Measurements from ENCODE around the gene TNFRSF21. TPM values are rescaled to one million over a fixed set of nuclear protein-coding genes. Genes with fewer than 3 reads are reported as not detected.

The TNFRSF21 gene
- total RNA-seq, 1 donor: 1.4 TPM

- no peak overlapping the region for H2AFZ ChIP-seq (ENCODE audit: low read length)
- no peak overlapping the region for H3K27ac ChIP-seq (ENCODE audit: low read depth, low read length)
- TF ChIP-seq CTCF (IDR thresholded peaks at IDR 0.05; ENCODE audit: extremely low read depth, low read depth, low read length): no peak
- no peaks in the 10 kb centered on the region for H4K20me1 ChIP-seq (ENCODE audit: insufficient read depth, low read length)
- DNase-seq (ENCODE audit: insufficient read length, low spot score, missing footprints): no peak
- H3K27me3 ChIP-seq (ENCODE audit: insufficient read depth, low read length): no peaks in the 10 kb centered on the region
- no peak overlapping the region for H3K4me3 ChIP-seq (ENCODE audit: insufficient read depth, low read length)
- no peaks in the 10 kb centered on the region for H3K36me3 ChIP-seq (ENCODE audit: insufficient read depth, low read length)
- no peaks in the 10 kb centered on the region for H3K79me2 ChIP-seq (ENCODE audit: insufficient read depth, low read length)
- H3K4me1 ChIP-seq (ENCODE audit: insufficient read depth, low read length): peaks cover 7% of the 10 kb centered on the region
- no peaks in the 10 kb centered on the region for H3K9me3 ChIP-seq (ENCODE audit: low read depth, low read length)
- no peak overlapping the region for H3K4me2 ChIP-seq (ENCODE audit: insufficient read depth, low read length)
Observed at GRCh38 chr6:47239546-47239945, 70.2 kb downstream of the TNFRSF21 start.

GRCh38 chr6:47238456-47238995 lies 71.2 kb downstream of the TNFRSF21 start:
- Histone ChIP-seq H3K79me2 (ENCODE audit: insufficient read depth, low read length) (no peaks in the 10 kb centered on the region), H4K20me1 (ENCODE audit: insufficient read depth, low read length) (no peaks in the 10 kb centered on the region), H3K27ac (ENCODE audit: low read depth, low read length) (no peak overlapping the region), H3K4me1 (ENCODE audit: insufficient read depth, low read length) (peaks cover 7% of the 10 kb centered on the region), H3K9me3 (ENCODE audit: low read depth, low read length) (no peaks in the 10 kb centered on the region), H3K36me3 (ENCODE audit: insufficient read depth, low read length) (no peaks in the 10 kb centered on the region), H3K4me3 (ENCODE audit: insufficient read depth, low read length) (no peak overlapping the region), H3K27me3 (ENCODE audit: insufficient read depth, low read length) (no peaks in the 10 kb centered on the region), H3K4me2 (ENCODE audit: insufficient read depth, low read length) (no peak overlapping the region), H2AFZ (ENCODE audit: low read length) (no peak overlapping the region)
- TF ChIP-seq CTCF (IDR thresholded peaks at IDR 0.05; ENCODE audit: extremely low read depth, low read depth, low read length): no peak
- no peak for DNase-seq (ENCODE audit: insufficient read length, low spot score, missing footprints)

GRCh38 chr6:47237196-47237595 lies 72.5 kb downstream of the TNFRSF21 start:
- Histone ChIP-seq H3K79me2 (ENCODE audit: insufficient read depth, low read length) (no peaks in the 10 kb centered on the region), H2AFZ (ENCODE audit: low read length) (no peak overlapping the region), H3K36me3 (ENCODE audit: insufficient read depth, low read length) (no peaks in the 10 kb centered on the region), H3K4me3 (ENCODE audit: insufficient read depth, low read length) (no peak overlapping the region), H3K4me1 (ENCODE audit: insufficient read depth, low read length) (peaks cover 3% of the 10 kb centered on the region), H3K27ac (ENCODE audit: low read depth, low read length) (no peak overlapping the region), H3K27me3 (ENCODE audit: insufficient read depth, low read length) (no peaks in the 10 kb centered on the region), H3K9me3 (ENCODE audit: low read depth, low read length) (no peaks in the 10 kb centered on the region), H4K20me1 (ENCODE audit: insufficient read depth, low read length) (no peaks in the 10 kb centered on the region), H3K4me2 (ENCODE audit: insufficient read depth, low read length) (no peak overlapping the region)
- DNase-seq (ENCODE audit: insufficient read length, low spot score, missing footprints): no peak
- no peak for TF ChIP-seq CTCF (IDR thresholded peaks at IDR 0.05; ENCODE audit: extremely low read depth, low read depth, low read length)

GRCh38 chr6:47235964-47236760 lies 73.5 kb downstream of the TNFRSF21 start:
- Histone ChIP-seq H3K9me3 (ENCODE audit: low read depth, low read length) (no peaks in the 10 kb centered on the region), H3K4me3 (ENCODE audit: insufficient read depth, low read length) (no peak overlapping the region), H2AFZ (ENCODE audit: low read length) (no peak overlapping the region), H3K27me3 (ENCODE audit: insufficient read depth, low read length) (no peaks in the 10 kb centered on the region), H3K4me2 (ENCODE audit: insufficient read depth, low read length) (no peak overlapping the region), H3K4me1 (ENCODE audit: insufficient read depth, low read length) (no peaks in the 10 kb centered on the region), H3K79me2 (ENCODE audit: insufficient read depth, low read length) (no peaks in the 10 kb centered on the region), H3K36me3 (ENCODE audit: insufficient read depth, low read length) (no peaks in the 10 kb centered on the region), H4K20me1 (ENCODE audit: insufficient read depth, low read length) (no peaks in the 10 kb centered on the region), H3K27ac (ENCODE audit: low read depth, low read length) (no peak overlapping the region)
- DNase-seq (ENCODE audit: insufficient read length, low spot score, missing footprints): no peak
- TF ChIP-seq CTCF (IDR thresholded peaks at IDR 0.05; ENCODE audit: extremely low read depth, low read depth, low read length): no peak

Data from osteoblast (primary cell).